ENCODE results near the gene TVP23A. TPM values are rescaled to one million over a fixed set of nuclear protein-coding genes. Genes with fewer than 3 reads are reported as not detected.

The TVP23A gene
- total RNA-seq, 1 experiment from 2014 or later, result not detected

DNA sequence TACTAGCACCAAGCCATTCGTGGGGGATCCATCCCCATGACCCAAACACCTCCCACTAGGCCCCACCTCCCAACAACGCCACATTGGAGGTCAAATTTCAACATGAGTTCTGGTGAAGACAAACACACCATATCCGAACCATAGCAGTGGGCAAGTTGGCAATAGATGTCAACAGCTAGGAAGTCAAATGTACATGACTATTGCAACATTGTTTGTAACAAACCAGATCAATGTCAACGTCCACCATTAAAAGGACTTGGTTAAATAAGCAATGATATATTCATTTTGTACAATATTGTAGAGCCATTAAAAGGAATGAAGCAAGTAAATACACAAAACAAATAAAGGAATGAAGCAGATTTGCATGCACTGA is 31.9 kb upstream of the TVP23A start:
- ChIA-PET POLR2A (ENCODE audit: low non-redundant PET) (no interaction called here), CTCF (no interaction called here)
- Histone ChIP-seq H3K4me3 (ENCODE audit: low read depth, low read length, poor library complexity, severe bottlenecking) (no peak overlapping the region), H3K4me1 (ENCODE audit: insufficient read depth, low read length, poor library complexity, severe bottlenecking) (no peaks in the 10 kb centered on the region), H3K36me3 (ENCODE audit: insufficient read depth, low read length, poor library complexity, severe bottlenecking) (no peaks in the 10 kb centered on the region), H3K9me3 (ENCODE audit: low read depth, low read length, poor library complexity, severe bottlenecking) (no peaks in the 10 kb centered on the region), H3K27me3 (replicated peaks; ENCODE audit: insufficient read depth, low read depth, low read length, poor library complexity) (peaks cover 28% of the 10 kb centered on the region), H3K27ac (ENCODE audit: low read depth, low read length, poor library complexity, severe bottlenecking) (no peak overlapping the region)
- DNase-seq (ENCODE audit: low spot score), result no peak
- TF ChIP-seq EZH2 (IDR thresholded peaks at IDR 0.05; ENCODE audit: borderline replicate concordance, low read depth, low read length, poor library complexity, severe bottlenecking), result no peak
- TF ChIP-seq, protein P1, sequence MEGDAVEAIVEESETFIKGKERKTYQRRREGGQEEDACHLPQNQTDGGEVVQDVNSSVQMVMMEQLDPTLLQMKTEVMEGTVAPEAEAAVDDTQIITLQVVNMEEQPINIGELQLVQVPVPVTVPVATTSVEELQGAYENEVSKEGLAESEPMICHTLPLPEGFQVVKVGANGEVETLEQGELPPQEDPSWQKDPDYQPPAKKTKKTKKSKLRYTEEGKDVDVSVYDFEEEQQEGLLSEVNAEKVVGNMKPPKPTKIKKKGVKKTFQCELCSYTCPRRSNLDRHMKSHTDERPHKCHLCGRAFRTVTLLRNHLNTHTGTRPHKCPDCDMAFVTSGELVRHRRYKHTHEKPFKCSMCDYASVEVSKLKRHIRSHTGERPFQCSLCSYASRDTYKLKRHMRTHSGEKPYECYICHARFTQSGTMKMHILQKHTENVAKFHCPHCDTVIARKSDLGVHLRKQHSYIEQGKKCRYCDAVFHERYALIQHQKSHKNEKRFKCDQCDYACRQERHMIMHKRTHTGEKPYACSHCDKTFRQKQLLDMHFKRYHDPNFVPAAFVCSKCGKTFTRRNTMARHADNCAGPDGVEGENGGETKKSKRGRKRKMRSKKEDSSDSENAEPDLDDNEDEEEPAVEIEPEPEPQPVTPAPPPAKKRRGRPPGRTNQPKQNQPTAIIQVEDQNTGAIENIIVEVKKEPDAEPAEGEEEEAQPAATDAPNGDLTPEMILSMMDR (conservative IDR thresholded peaks at IDR 0.05; ENCODE audit: low read depth, low read length), result no peak
- no TSS peak for BruUV-seq (replicated peaks)
- intact Hi-C loops (cut with micrococcal nuclease; ENCODE audit: unreplicated experiment), result no loop called here

DNA sequence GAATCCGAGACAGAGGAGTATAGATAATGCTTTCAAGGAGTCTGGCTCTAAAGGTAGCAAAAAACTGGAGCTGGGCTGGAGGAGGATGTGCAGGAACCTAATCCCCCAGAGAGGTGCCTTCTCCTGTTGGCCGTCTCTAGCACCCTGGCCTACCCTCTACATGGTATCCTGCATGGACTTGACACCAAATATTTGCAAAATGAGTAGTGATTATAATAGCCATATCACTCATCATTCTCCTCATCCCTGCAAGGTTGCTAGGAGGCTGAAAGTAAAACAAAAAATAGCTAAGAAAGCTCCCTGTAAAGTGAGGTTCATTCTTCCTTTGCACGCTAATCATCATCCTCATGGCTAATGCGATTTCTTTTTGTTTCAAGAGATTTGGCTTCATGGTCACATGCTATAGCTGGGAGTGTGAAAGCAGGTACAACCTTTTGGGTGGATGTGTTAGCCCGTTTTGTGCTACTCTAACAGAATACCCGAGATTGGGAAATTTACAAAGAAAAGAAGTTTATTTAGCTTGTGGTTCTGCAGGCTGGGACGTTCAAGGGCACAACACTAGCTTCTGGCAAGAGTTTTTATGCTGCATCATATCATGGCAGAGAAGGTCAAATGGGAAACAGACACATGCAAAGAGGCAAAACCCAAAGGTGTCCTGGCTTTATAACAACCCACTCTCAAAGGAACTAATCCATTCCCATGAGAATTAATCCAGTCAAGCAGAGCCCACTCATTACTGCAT is 31.3 kb upstream of the TVP23A start:
- Histone ChIP-seq H3K27ac (ENCODE audit: low read depth, low read length, poor library complexity, severe bottlenecking) (no peak overlapping the region), H3K4me3 (ENCODE audit: low read depth, low read length, poor library complexity, severe bottlenecking) (no peak overlapping the region), H3K4me1 (ENCODE audit: insufficient read depth, low read length, poor library complexity, severe bottlenecking) (no peaks in the 10 kb centered on the region), H3K27me3 (replicated peaks; ENCODE audit: insufficient read depth, low read depth, low read length, poor library complexity) (peaks cover 28% of the 10 kb centered on the region), H3K36me3 (ENCODE audit: insufficient read depth, low read length, poor library complexity, severe bottlenecking) (no peaks in the 10 kb centered on the region), H3K9me3 (ENCODE audit: low read depth, low read length, poor library complexity, severe bottlenecking) (no peaks in the 10 kb centered on the region)
- TF ChIP-seq, protein P1 (conservative IDR thresholded peaks at IDR 0.05; ENCODE audit: low read depth, low read length), result no peak
- no peak for TF ChIP-seq EZH2 (IDR thresholded peaks at IDR 0.05; ENCODE audit: borderline replicate concordance, low read depth, low read length, poor library complexity, severe bottlenecking)
- DNase-seq (ENCODE audit: low spot score), result no peak
- ChIA-PET CTCF (no interaction called here), POLR2A (ENCODE audit: low non-redundant PET) (no interaction called here)
- intact Hi-C loops (cut with micrococcal nuclease; ENCODE audit: unreplicated experiment), result no loop called here
- BruUV-seq (replicated peaks), result no TSS peak

DNA sequence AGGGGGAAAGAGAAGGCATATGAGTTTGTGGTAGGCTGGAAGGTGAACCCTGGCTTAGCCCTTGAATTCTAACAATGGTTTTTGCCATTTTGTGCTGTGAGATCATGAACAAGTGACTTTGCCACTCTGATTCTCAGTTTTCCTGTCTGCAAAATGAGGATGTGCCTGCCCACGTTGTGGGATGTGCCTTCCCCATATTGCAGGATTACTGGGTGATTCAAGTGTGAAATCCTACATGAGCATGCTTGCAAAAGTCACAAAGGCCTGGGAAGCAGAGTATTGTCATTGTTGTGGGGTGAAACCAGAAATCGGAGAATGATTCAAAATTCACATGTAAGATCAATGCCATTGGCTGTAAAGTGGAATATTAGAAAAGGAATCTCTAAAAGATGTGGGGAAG is 28.6 kb upstream of the TVP23A start:
- no peak overlapping the region for H3K4me3 ChIP-seq (ENCODE audit: low read depth, low read length, poor library complexity, severe bottlenecking)
- no peak overlapping the region for H3K27ac ChIP-seq (ENCODE audit: low read depth, low read length, poor library complexity, severe bottlenecking)
- TF ChIP-seq, protein P1 (conservative IDR thresholded peaks at IDR 0.05; ENCODE audit: low read depth, low read length), result no peak
- TF ChIP-seq EZH2 (IDR thresholded peaks at IDR 0.05; ENCODE audit: borderline replicate concordance, low read depth, low read length, poor library complexity, severe bottlenecking), result no peak
- H3K36me3 ChIP-seq (ENCODE audit: insufficient read depth, low read length, poor library complexity, severe bottlenecking), result no peaks in the 10 kb centered on the region
- no peaks in the 10 kb centered on the region for H3K4me1 ChIP-seq (ENCODE audit: insufficient read depth, low read length, poor library complexity, severe bottlenecking)
- no TSS peak for BruUV-seq (replicated peaks)
- intact Hi-C loops (cut with micrococcal nuclease; ENCODE audit: unreplicated experiment), result no loop called here
- peaks cover 32% of the 10 kb centered on the region for H3K27me3 ChIP-seq (replicated peaks; ENCODE audit: insufficient read depth, low read depth, low read length, poor library complexity)
- DNase-seq (ENCODE audit: low spot score), result no peak
- CTCF ChIA-PET, result no interaction called here
- no peaks in the 10 kb centered on the region for H3K9me3 ChIP-seq (ENCODE audit: low read depth, low read length, poor library complexity, severe bottlenecking)
- POLR2A ChIA-PET (ENCODE audit: low non-redundant PET), result no interaction called here
